Measurements from ENCODE around the gene KRTAP2-4. TPM values are rescaled to one million over a fixed set of nuclear protein-coding genes. Genes with fewer than 3 reads are reported as not detected.
A peak's percentile ranks its signal among the peaks of the same experiment; 100 is the strongest.
"Not testable (repeated sequence)": the region's sequence is repeated elsewhere in the genome, so short reads cannot be mapped to it uniquely, and the experiment has no call there.

Gene KRTAP2-4, protein sequence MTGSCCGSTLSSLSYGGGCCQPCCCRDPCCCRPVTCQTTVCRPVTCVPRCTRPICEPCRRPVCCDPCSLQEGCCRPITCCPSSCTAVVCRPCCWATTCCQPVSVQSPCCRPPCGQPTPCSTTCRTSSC
- total RNA-seq (not detected), polyA plus RNA-seq (ENCODE audit: insufficient read length in 6 of 6) (not detected)
- long read RNA-seq, donor 1, result 0 reads
- long read RNA-seq, donor 2, result 0 reads
- long read RNA-seq, donor 3, result 0 reads
- long read RNA-seq, donor 4, result 0 reads
- long read RNA-seq, donor 5, result 0 reads
- long read RNA-seq, donor 6, result 0 reads
- long read RNA-seq, donor 7, result 0 reads
- long read RNA-seq, donor 8, result 0 reads
- long read RNA-seq, donor 9, result 0 reads
- long read RNA-seq, donor 10, result 0 reads
- long read RNA-seq, donor 11, result 0 reads
- long read RNA-seq, donor 12, result 0 reads

DNA sequence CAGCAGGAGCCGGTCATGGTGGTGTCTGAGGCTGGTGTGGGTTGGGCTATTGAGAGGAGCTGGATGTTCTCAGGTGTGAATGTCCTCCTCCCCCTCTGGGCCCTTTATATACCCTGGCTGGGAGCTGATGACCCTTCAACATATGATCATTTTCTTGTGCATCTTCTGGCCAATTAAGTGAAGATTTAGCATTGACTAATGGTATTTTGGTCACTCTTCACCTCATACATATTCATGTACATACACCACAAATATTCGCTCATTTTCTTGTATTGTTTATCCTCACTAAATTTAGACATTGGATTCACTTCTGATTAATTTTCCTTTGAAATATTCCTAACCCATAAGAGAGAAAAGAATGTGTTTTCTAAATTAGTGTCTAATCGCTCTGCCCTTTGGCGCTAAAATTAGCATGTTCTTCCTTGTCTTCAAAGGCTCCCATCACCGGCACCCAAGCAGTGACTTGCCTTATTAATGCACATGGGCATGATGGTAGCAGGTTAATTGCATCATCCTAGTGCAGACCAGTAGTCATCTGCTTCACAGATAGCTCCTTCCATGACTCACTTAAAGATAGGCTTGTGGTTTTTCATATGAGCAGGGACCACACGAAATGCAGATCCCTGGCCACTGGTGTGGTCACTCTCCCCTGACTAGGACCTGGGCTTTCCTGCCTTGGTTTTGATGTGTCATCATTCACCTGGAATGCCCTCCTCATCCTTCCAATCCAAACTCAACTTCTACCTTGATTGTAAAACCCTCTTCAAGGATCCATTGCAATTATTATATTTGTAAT, at the start of gene KRTAP2-4:
Gene KRTAP2-4 (minus strand): TSS at position 51 of the 796 bp plus-strand sequence. CDS start 34 bp downstream, at position 17.
- Histone ChIP-seq H3K27me3 (no peaks in the 10 kb centered on the region), H3K9me3 (no peaks in the 10 kb centered on the region), H3K27ac (no peak within 1 kb of the TSS), H3K4me1 (no peaks in the 10 kb centered on the region), H3K36me3 (no peaks in the 10 kb centered on the region), H3K4me3 (no peak within 1 kb of the TSS)
- no peak for ATAC-seq
- TF ChIP-seq, protein P1, sequence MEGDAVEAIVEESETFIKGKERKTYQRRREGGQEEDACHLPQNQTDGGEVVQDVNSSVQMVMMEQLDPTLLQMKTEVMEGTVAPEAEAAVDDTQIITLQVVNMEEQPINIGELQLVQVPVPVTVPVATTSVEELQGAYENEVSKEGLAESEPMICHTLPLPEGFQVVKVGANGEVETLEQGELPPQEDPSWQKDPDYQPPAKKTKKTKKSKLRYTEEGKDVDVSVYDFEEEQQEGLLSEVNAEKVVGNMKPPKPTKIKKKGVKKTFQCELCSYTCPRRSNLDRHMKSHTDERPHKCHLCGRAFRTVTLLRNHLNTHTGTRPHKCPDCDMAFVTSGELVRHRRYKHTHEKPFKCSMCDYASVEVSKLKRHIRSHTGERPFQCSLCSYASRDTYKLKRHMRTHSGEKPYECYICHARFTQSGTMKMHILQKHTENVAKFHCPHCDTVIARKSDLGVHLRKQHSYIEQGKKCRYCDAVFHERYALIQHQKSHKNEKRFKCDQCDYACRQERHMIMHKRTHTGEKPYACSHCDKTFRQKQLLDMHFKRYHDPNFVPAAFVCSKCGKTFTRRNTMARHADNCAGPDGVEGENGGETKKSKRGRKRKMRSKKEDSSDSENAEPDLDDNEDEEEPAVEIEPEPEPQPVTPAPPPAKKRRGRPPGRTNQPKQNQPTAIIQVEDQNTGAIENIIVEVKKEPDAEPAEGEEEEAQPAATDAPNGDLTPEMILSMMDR (IDR thresholded peaks at IDR 0.05), result no peak
- no peak for DNase-seq
- intact Hi-C loops (cut with DNase I), result no loop called here

DNA sequence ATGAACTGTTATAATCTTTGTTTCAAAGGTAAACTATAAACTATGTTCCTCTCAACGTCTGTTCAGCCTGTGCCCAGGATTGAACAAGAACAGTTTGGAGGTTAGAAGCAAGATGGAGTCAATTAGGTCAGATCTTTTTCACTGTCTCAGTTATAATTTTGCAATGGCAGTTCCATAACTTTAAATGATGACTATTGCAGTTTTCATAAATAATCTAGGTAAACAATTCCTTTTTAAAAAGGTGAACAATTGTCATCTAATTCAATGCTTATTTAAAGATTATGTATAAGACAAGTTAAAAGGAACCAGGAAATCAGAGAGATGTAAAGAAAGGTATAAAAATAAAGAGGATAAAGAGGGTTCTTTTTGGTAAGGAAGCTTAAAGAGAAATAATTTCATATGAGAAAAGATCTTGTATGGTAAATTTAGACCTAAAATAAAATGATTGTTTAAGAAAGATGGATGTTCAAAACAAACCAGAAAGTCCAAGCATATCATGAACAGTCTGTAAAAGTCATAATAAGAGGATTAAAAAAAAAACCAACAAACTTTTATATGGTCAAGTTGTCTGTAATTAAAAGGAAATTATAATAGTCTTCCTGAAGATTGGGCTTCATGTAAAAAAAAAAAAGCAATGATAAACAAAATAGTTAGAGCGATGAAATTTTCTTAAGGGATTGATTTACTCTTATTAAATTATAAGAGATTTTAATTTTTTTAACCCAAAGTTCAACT, 45.6 kb upstream of the KRTAP2-4 start:
- Histone ChIP-seq H3K27ac (no peak overlapping the region), H3K9me3 (no peaks in the 10 kb centered on the region), H3K36me3 (no peaks in the 10 kb centered on the region), H3K4me3 (no peak overlapping the region), H3K27me3 (peaks cover 0 to 7% of the 10 kb centered on the region in 2 donors), H3K4me1 (no peaks in the 10 kb centered on the region)
- TF ChIP-seq, protein P1 (IDR thresholded peaks at IDR 0.05), result no peak
- DNase-seq (no peak), ATAC-seq (no peak)
- intact Hi-C loops (cut with DNase I), result no loop called here

DNA sequence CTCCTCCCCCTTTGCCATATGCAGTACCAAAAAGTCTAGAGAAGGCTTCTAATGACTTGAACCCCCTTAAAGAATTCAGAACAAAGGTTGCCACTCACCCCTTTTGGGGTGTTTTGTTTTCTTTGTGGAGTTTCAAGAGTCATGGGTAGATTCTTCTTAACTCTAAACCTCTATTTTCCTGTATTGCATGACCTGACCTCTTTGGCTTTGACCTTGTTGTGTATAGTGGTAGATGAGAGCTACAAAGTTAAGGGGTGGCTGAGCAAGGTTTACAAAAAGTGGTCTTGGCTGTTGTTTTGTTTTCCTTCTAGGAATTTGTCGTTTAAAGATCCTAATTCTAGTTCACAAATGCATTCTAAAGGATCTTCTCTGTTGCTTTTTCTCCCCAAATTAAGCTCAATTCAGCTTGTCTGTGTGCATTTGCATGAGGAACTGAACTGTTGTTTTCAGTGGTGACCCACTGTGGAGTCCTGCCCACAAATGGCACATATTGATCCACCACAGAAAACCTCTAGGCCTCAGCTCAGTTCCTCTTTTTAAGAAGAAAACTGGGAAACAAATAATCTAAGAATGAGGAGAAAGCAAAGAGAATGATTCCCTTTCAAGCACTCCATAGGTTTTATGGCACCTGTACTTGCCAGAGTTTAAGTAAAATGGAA, 43.2 kb upstream of the KRTAP2-4 start:
- H3K4me1 ChIP-seq; H3K36me3 ChIP-seq; H3K27me3 ChIP-seq; H3K9me3 ChIP-seq; H3K4me3 ChIP-seq; intact Hi-C loops (cut with DNase I); H3K27ac ChIP-seq; ATAC-seq; DNase-seq: not testable (repeated sequence)

DNA sequence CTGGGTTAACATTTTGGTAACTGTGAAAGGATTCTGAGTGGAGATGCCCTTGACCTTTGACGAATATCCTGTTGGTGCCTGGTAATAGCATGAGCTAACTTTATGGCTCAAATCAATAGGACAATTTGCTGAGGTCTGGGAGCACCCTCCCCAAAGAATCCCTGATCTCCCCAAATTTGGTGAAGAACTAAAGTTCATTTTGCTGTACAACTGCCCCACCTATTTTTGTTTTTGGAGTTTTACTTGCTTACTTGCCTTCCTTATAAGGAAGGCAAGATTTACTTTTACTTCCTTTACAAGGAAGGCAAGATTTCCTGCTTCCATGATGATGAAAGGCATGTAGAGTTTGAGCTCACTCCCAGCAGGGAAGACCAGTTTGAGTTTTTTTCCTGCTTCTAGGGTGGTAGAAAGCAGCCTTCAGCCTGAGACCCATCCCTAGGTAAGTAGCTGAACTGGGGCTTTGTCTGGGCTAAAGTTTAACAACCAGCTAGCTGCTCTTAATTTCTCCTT, 42.3 kb upstream of the KRTAP2-4 start:
- TF ChIP-seq, protein P1 (IDR thresholded peaks at IDR 0.05), result no peak
- no peak overlapping the region for H3K4me3 ChIP-seq
- no peak for DNase-seq
- no peak overlapping the region for H3K27ac ChIP-seq
- no peaks in the 10 kb centered on the region for H3K36me3 ChIP-seq
- ATAC-seq, result no peak
- no peaks in the 10 kb centered on the region for H3K9me3 ChIP-seq
- intact Hi-C loops (cut with DNase I), result no loop called here
- H3K4me1 ChIP-seq, result no peaks in the 10 kb centered on the region
- H3K27me3 ChIP-seq, result no peaks in the 10 kb centered on the region

DNA sequence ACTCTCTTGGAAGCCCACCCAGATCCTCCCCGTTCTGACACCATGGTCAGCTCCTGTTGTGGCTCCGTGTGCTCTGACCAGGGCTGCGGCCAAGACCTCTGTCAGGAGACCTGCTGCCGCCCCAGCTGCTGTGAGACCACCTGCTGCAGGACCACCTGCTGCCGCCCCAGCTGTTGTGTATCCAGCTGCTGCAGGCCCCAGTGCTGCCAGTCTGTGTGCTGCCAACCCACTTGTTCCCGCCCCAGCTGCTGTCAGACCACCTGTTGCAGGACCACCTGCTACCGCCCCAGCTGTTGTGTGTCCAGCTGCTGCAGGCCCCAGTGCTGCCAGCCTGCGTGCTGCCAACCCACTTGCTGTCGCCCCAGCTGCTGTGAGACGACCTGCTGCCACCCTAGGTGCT, 39.7 kb upstream of the KRTAP2-4 start, which contains the start of gene KRTAP4-9:
Gene KRTAP4-9 (plus strand): TSS at position 43 of the 400 bp plus-strand sequence. CDS start 0 bp downstream, at position 43.
- H3K9me3 ChIP-seq; H3K27ac ChIP-seq; intact Hi-C loops (cut with DNase I); ATAC-seq; H3K27me3 ChIP-seq; H3K4me3 ChIP-seq; H3K4me1 ChIP-seq; H3K36me3 ChIP-seq; DNase-seq: not testable (repeated sequence)

DNA sequence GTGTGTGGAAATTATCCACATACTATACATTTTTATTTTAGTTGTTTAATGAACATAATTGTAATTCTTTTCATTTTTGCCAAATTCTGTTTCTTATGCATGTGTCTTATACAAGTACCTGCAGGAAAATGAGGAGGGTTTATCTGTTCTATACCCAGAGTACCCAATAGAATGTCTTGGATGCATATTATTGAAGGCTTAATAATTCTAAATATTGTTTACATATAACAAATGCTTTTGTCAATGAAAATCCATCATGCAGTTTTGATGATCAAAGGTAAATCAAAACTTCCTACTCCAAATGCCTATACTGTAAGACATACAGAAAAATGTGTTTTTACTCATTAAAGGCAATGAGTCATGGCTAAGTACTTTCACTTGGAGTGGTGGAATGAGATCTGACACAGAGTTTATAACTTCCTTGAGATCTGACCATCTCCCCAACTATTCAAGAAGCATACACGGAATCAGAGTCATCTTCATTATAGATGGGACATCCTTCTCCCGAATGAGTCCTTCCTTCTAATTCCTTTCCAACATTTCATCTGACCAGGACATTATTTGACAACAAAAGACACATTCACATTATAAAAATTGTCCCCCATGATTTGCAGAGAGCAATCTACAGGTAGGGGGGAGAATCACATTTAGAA, 38.8 kb upstream of the KRTAP2-4 start:
- DNase-seq; H3K4me3 ChIP-seq; H3K36me3 ChIP-seq; H3K27ac ChIP-seq; H3K9me3 ChIP-seq; H3K27me3 ChIP-seq; H3K4me1 ChIP-seq; intact Hi-C loops (cut with DNase I): not testable (repeated sequence)
- peak; percentile 71 for ATAC-seq
